Tibial nerve (tissue), 4 donors: ENCODE measurements around the gene CYP27A1. TPM values are rescaled to one million over a fixed set of nuclear protein-coding genes. Genes with fewer than 3 reads are reported as not detected.

Experiments used
- DNase-seq, 2 donors: peaks; one replicate each; pipeline ENCODE4 v3.0.0-alpha.2; 2019; ENCODE audit warnings: low spot score in 2 of 2
- H3K27ac ChIP-seq, 4 donors: fragments of 200-600 bp; sonication (generic) in 3 of 4; one replicate each; pipeline ENCODE4 v1.5.1; 2017 to 2019; ENCODE audit warnings: mild to moderate bottlenecking in 1 of 4
- H3K27me3 ChIP-seq, 2 donors: fragments of 200-600 bp; sonication (generic) in 1 of 2; one replicate each; pipeline versions ENCODE4 v1.5.1 to v1.6.0; 2017 to 2019
- H3K36me3 ChIP-seq, 3 donors: fragments of 200-600 bp; sonication (generic); one replicate each; pipeline ENCODE4 v1.5.1; 2018 to 2019
- H3K4me1 ChIP-seq, 4 donors: fragments of 200-600 bp; sonication (generic) in 3 of 4; one replicate each; pipeline ENCODE4 v1.5.1; 2017 to 2019
- H3K4me3 ChIP-seq, 4 donors: fragments of 200-600 bp; sonication (generic) in 3 of 4; one replicate each; pipeline ENCODE4 v1.5.1; 2017 to 2019; ENCODE audit warnings: mild to moderate bottlenecking in 1 of 4, moderate library complexity in 1 of 4
- H3K9me3 ChIP-seq, 4 donors: fragments of 200-600 bp; sonication (generic) in 3 of 4; one replicate each; pipeline ENCODE4 v1.5.1; 2017 to 2019
- CTCF ChIP-seq, 5 experiments: fragments of 200-600 bp in 3 of 5; fragments of 450-650 bp in 2 of 5; sonication (generic) in 3 of 5; IDR thresholded peaks; one replicate each; pipeline ENCODE4 v1.5.1; 2016 to 2019; ENCODE audit warnings: antibody characterized with exemption in 5 of 5, mild to moderate bottlenecking in 3 of 5, moderate library complexity in 2 of 5
- EP300 ChIP-seq, 2 donors: sonication (generic); formaldehyde crosslinking; IDR thresholded peaks; one replicate each; pipeline ENCODE4 v1.6.1; 2017; ENCODE audit warnings: antibody characterized with exemption in 2 of 2, mild to moderate bottlenecking in 1 of 2
- POLR2A ChIP-seq, 2 donors: fragments of 450-650 bp; IDR thresholded peaks; one replicate each; pipeline ENCODE4 v1.6.1; 2017; ENCODE audit warnings: antibody characterized with exemption in 2 of 2, mild to moderate bottlenecking in 2 of 2, moderate library complexity in 2 of 2
- WGBS, 2 donors: methylation state at CpG; one replicate each; pipeline ENCODE4 v1.1.5; 2018; 5-methylcytosine and 5-hydroxymethylcytosine counted together
- total RNA-seq, 4 donors: library from RNA; depleted of rRNA; stranded (reverse); fragments of >200 nt; gene quantifications; one replicate each; pipeline ENCODE4 v1.1.0, GENCODE V29; 2016

CYP27A1 gene
- total RNA-seq, 4 donors from 2014 or later, result 57.6 to 92.4 (median 78.9) TPM

- H3K9me3 ChIP-seq, result no peaks in the 10 kb centered on the region
- 33 to 40% methylated on average over 2 of the region's 2 CpGs for WGBS, 2 donors
- H3K4me1 ChIP-seq, result peaks cover 0 to 56% (median 28%) of the 10 kb centered on the region in 4 donors
- DNase-seq, result no peak
- TF ChIP-seq POLR2A (IDR thresholded peaks at IDR 0.05), result no peak
- no peak for TF ChIP-seq EP300 (IDR thresholded peaks at IDR 0.05)
- no peak for TF ChIP-seq CTCF (IDR thresholded peaks at IDR 0.05)
- H3K4me3 ChIP-seq, result no peak overlapping the region
- no peaks in the 10 kb centered on the region for H3K27me3 ChIP-seq
- peaks cover 4 to 43% (median 6%) of the 10 kb centered on the region in 3 donors for H3K36me3 ChIP-seq
- H3K27ac ChIP-seq, result peak overlapping the region in 2 of 4 donors; percentile 45 to 49
Measured at GRCh38 chr2:218736531-218736930, 45.4 kb upstream of the CYP27A1 start.

DNA sequence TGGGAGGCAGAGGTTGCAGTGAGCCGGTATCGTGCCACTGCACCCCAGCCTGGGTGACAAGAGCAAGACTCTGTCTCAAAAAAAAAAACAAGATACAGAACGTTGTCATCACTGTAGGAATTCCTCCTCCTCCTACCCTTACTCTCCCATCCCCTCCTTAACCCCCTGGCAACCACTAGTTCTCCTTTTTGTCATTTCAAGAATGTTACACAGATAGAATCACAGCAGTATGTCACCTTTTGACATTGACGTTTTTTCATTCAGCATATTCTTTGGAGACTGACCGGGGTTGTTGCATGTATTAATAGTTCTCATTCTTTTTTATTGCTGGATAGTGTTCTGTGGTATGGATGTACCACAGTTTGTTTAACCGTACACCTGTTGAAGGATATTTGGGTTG lies 38.9 kb upstream of the CYP27A1 start:
- 54 to 58% methylated on average over 6 of the region's 6 CpGs for WGBS, 2 donors
- H3K4me3 ChIP-seq, result no peak overlapping the region

GRCh38 chr2:218744615-218745014 lies 37.3 kb upstream of the CYP27A1 start:
- TF ChIP-seq EP300 (IDR thresholded peaks at IDR 0.05), result no peak
- no peak for TF ChIP-seq CTCF (IDR thresholded peaks at IDR 0.05)
- TF ChIP-seq POLR2A (IDR thresholded peaks at IDR 0.05), result no peak
- WGBS, 2 donors, result 43 to 44% methylated on average over 3 of the region's 3 CpGs
- H3K36me3 ChIP-seq, result peaks cover 0 to 78% (median 18%) of the 10 kb centered on the region in 3 donors

More for the DNA sequence above, 38.9 kb upstream of the CYP27A1 start:
- no peak for DNase-seq
- TF ChIP-seq POLR2A (IDR thresholded peaks at IDR 0.05), result no peak
- TF ChIP-seq CTCF (IDR thresholded peaks at IDR 0.05), result no peak
- no peak for TF ChIP-seq EP300 (IDR thresholded peaks at IDR 0.05)
- Histone ChIP-seq H3K4me1 (peaks cover 0 to 51% (median 19%) of the 10 kb centered on the region in 4 donors), H3K9me3 (no peaks in the 10 kb centered on the region), H3K36me3 (peaks cover 2 to 78% (median 17%) of the 10 kb centered on the region in 3 donors), H3K27me3 (no peaks in the 10 kb centered on the region), H3K27ac (no peak overlapping the region)

GRCh38 chr2:218745160-218745558 lies 36.8 kb upstream of the CYP27A1 start:
- 63 to 65% methylated on average over 5 of the region's 5 CpGs for WGBS, 2 donors
- peak in 1 of 2 donors; percentile 23 for DNase-seq
- H3K9me3 ChIP-seq, result no peaks in the 10 kb centered on the region
- H3K4me1 ChIP-seq, result peaks cover 0 to 44% (median 19%) of the 10 kb centered on the region in 4 donors
- H3K27ac ChIP-seq, result peak overlapping the region; percentile 75 to 92 (median 84)
- no peak overlapping the region for H3K4me3 ChIP-seq
- H3K27me3 ChIP-seq, result no peaks in the 10 kb centered on the region
- H3K36me3 ChIP-seq, result peaks cover 0 to 78% (median 18%) of the 10 kb centered on the region in 3 donors
- TF ChIP-seq EP300 (IDR thresholded peaks at IDR 0.05) (no peak), POLR2A (IDR thresholded peaks at IDR 0.05) (no peak), CTCF (IDR thresholded peaks at IDR 0.05) (no peak)

More at GRCh38 chr2:218744615-218745014, 37.3 kb upstream of the CYP27A1 start:
- Histone ChIP-seq H3K9me3 (no peaks in the 10 kb centered on the region), H3K4me3 (no peak overlapping the region), H3K4me1 (peaks cover 0 to 47% (median 19%) of the 10 kb centered on the region in 4 donors), H3K27ac (peak overlapping the region; percentile 75 to 92 (median 84)), H3K27me3 (no peaks in the 10 kb centered on the region)
- no peak for DNase-seq

DNA sequence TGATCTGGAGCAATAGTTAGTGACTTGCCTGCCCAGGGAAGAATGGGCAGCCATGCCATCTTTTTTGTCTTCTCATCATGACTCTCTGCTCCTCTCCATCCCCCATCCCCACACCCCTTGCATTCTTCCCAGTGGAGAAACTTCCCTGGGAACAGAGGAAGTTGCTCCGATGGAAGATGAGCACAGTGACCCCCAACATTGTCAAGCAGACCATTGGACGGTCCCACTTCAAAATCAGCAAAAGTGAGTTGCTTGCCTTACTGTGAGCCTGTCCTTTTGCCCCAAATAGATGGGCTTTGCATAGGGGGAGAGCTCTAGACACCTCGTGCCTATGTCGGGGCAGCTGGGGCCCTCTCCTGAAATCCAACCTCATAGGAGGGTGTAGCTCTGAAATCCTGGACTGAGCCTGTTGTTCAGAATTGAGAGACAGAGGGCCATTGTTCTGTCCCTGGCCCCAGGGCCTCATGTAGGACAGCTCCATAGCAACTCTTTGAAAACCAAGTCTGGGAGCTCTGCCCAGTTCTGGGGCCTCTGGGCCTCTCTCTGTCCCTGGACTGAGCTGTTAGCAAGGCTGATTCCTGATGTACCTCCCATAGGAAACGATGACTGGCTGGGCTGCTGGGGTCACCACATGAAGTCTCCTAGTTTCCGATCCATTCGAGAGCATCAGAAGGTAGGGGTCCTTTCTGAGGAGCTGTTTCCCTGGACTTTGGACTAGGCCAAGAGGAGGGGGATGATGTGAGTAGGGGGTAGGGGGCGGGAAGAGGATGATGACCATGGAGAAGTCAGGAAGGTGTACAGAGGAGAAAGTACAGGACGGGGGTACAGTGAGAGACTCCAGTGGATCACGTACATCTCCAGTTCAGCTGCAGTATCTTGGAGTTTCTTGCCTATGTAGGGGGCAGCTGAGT lies 36.1 kb upstream of the CYP27A1 start:
- no peaks in the 10 kb centered on the region for H3K27me3 ChIP-seq
- peak in 1 of 2 donors; percentile 39 for TF ChIP-seq POLR2A (IDR thresholded peaks at IDR 0.05)
- TF ChIP-seq CTCF (IDR thresholded peaks at IDR 0.05), result no peak
- peak; percentile 35 to 82 for TF ChIP-seq EP300 (IDR thresholded peaks at IDR 0.05)
- H3K4me1 ChIP-seq, result peaks cover 0 to 44% (median 19%) of the 10 kb centered on the region in 4 donors
- H3K27ac ChIP-seq, result peak overlapping the region; percentile 75 to 92 (median 84)
- peaks cover 0 to 78% (median 18%) of the 10 kb centered on the region in 3 donors for H3K36me3 ChIP-seq
- no peak overlapping the region for H3K4me3 ChIP-seq
- H3K9me3 ChIP-seq, result no peaks in the 10 kb centered on the region
- 38 to 48% methylated on average over 10 of the region's 10 CpGs for WGBS, 2 donors
- DNase-seq, result peak; percentile 65 to 76
